HepG2 (cell line): ENCODE measurements around the gene GRIK4. TPM values are rescaled to one million over a fixed set of nuclear protein-coding genes. Genes with fewer than 3 reads are reported as not detected.

Experiments
- POLR2AphosphoS5 ChIP-seq: IDR thresholded peaks from 2 replicates; pipeline ENCODE4 v1.6.1; 2012; ENCODE audit warnings: low read depth, low read length
- SALL2 ChIP-seq: sonication (generic); formaldehyde crosslinking; IDR thresholded peaks from 2 replicates; pipeline ENCODE4 v1.8.1; 2023; ENCODE audit warnings: mild to moderate bottlenecking, missing genetic modification reagents, inconsistent platforms
- SAP130 ChIP-seq: IDR thresholded peaks from 2 replicates; pipeline ENCODE4 v1.6.1; 2016; ENCODE audit warnings: low read depth
- SNAI1 ChIP-seq: sonication (generic); formaldehyde crosslinking; IDR thresholded peaks from 2 replicates; pipeline ENCODE4 v1.5.0; 2020; ENCODE audit warnings: mild to moderate bottlenecking, missing genetic modification reagents, borderline replicate concordance
- SRSF1 ChIP-seq: fragments of 200-400 bp; formaldehyde crosslinking; optimal IDR thresholded peaks from 2 replicates; pipeline ENCODE3; 2017; ENCODE audit warnings: mild to moderate bottlenecking, low read depth, low read length, moderate library complexity
- TARDBP ChIP-seq: sonication (generic); formaldehyde crosslinking; IDR thresholded peaks from 2 replicates; pipeline ENCODE4 v1.8.0; 2022; ENCODE audit warnings: mild to moderate bottlenecking, missing genetic modification reagents
- ZNF543 ChIP-seq: sonication (generic); formaldehyde crosslinking; IDR thresholded peaks from 2 replicates; pipeline ENCODE4 v1.4.0; 2020; ENCODE audit warnings: mild to moderate bottlenecking, missing genetic modification reagents
- ZNF780A ChIP-seq: sonication (generic); formaldehyde crosslinking; IDR thresholded peaks from 2 replicates; pipeline ENCODE4 v1.8.0; 2022; ENCODE audit warnings: mild to moderate bottlenecking, missing genetic modification reagents, moderate library complexity
- ZNF782 ChIP-seq: sonication (generic); formaldehyde crosslinking; IDR thresholded peaks from 2 replicates; pipeline ENCODE4 v1.4.0; 2020; ENCODE audit warnings: missing genetic modification reagents, mild to moderate bottlenecking, borderline replicate concordance
- polyA plus RNA-seq, 8 experiments: library from polyadenylated mRNA; depleted of rRNA in 3 of 8; stranded (reverse) in 7 of 8; unstranded in 1 of 8; fragments of >200 nt; fragmentation: Illumina TruSeq in 4 of 8; extraction: Trizol in 4 of 8; gene quantifications; 2 replicates each; pipeline versions ENCODE4 v1.2.1 to v1.2.3, GENCODE V29; 2011 to 2016; ENCODE audit warnings: low read depth in 4 of 8, missing spikeins in 1 of 8, mixed read lengths in 1 of 8; ENCODE audit not compliant: insufficient read depth in 1 of 8
- total RNA-seq, 5 experiments: library from RNA; depleted of rRNA; stranded (reverse); fragments of >200 nt; fragmentation: Illumina TruSeq; extraction: Trizol; gene quantifications; 2 replicates each; pipeline ENCODE4 v1.2.3, GENCODE V29; 2016; ENCODE audit warnings: low read depth in 1 of 5
- TF ChIP-seq, protein P1 (sequence below): sonication (generic); formaldehyde crosslinking; IDR thresholded peaks from 2 replicates; pipeline ENCODE4 v1.5.0; 2020; ENCODE audit warnings: missing genetic modification reagents
- TF ChIP-seq, protein P2 (sequence below): IDR thresholded peaks from 2 replicates; pipeline ENCODE4 v1.6.1; 2016; ENCODE audit warnings: low read depth, missing genetic modification reagents, missing compliant biosample characterization
- TF ChIP-seq, protein P3 (sequence below): IDR thresholded peaks from 2 replicates; pipeline ENCODE4 v1.6.1; 2016; ENCODE audit warnings: mild to moderate bottlenecking
- TF ChIP-seq, protein P4 (sequence below): sonication (generic); formaldehyde crosslinking; IDR thresholded peaks from 2 replicates; pipeline ENCODE4 v1.5.0; 2020; ENCODE audit warnings: mild to moderate bottlenecking, missing genetic modification reagents, borderline replicate concordance
- TF ChIP-seq, protein P5 (sequence below): fragments of 450-650 bp; IDR thresholded peaks from 2 replicates; pipeline ENCODE4 v1.6.1; 2016

Gene GRIK4
- total and polyA plus RNA-seq, 2 of the 13 experiments (the other 11 are each of a cell fraction or from before 2014, with no cell fraction given): 0.04 to 0.07 TPM

DNA sequence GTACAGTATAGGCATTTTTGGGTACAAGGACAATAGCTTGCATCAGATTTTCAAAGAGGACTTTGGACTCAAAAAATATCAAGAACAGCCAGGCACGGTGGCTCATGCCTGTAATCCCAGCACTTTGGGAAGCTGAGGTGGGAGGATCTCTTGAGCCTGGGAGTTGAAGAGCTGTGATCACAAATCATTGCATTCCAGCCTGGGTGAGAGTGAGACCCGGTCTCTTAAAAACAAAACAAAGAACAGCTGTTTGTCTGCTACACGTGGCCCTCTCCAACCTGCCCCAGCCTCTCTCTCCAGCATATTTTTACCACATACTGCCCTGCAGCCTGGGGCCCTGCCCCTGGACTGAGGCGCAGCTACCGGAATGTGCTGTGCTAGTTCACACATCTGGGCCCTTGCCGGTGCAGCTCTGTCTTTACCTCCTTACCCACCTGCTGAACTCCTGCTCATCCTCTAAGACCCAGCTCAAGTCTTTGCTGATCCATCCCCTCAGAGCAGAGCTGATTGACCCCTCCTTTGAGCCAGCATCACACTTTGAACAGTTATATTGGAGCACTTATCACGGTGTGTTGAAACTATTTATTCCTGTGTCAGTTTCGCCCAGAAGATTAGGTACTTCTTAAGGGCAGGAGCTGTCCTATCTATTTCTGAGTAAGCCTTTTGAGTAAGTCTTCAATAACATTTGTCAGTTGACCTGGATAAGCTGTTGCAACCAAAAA is 29.4 kb downstream of the GRIK4 start (continued):
- TF ChIP-seq, protein P1, sequence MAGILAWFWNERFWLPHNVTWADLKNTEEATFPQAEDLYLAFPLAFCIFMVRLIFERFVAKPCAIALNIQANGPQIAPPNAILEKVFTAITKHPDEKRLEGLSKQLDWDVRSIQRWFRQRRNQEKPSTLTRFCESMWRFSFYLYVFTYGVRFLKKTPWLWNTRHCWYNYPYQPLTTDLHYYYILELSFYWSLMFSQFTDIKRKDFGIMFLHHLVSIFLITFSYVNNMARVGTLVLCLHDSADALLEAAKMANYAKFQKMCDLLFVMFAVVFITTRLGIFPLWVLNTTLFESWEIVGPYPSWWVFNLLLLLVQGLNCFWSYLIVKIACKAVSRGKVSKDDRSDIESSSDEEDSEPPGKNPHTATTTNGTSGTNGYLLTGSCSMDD: no peak
- TF ChIP-seq ZNF782 (CRISPR knock-in tag): no peak
- TF ChIP-seq, protein P2, sequence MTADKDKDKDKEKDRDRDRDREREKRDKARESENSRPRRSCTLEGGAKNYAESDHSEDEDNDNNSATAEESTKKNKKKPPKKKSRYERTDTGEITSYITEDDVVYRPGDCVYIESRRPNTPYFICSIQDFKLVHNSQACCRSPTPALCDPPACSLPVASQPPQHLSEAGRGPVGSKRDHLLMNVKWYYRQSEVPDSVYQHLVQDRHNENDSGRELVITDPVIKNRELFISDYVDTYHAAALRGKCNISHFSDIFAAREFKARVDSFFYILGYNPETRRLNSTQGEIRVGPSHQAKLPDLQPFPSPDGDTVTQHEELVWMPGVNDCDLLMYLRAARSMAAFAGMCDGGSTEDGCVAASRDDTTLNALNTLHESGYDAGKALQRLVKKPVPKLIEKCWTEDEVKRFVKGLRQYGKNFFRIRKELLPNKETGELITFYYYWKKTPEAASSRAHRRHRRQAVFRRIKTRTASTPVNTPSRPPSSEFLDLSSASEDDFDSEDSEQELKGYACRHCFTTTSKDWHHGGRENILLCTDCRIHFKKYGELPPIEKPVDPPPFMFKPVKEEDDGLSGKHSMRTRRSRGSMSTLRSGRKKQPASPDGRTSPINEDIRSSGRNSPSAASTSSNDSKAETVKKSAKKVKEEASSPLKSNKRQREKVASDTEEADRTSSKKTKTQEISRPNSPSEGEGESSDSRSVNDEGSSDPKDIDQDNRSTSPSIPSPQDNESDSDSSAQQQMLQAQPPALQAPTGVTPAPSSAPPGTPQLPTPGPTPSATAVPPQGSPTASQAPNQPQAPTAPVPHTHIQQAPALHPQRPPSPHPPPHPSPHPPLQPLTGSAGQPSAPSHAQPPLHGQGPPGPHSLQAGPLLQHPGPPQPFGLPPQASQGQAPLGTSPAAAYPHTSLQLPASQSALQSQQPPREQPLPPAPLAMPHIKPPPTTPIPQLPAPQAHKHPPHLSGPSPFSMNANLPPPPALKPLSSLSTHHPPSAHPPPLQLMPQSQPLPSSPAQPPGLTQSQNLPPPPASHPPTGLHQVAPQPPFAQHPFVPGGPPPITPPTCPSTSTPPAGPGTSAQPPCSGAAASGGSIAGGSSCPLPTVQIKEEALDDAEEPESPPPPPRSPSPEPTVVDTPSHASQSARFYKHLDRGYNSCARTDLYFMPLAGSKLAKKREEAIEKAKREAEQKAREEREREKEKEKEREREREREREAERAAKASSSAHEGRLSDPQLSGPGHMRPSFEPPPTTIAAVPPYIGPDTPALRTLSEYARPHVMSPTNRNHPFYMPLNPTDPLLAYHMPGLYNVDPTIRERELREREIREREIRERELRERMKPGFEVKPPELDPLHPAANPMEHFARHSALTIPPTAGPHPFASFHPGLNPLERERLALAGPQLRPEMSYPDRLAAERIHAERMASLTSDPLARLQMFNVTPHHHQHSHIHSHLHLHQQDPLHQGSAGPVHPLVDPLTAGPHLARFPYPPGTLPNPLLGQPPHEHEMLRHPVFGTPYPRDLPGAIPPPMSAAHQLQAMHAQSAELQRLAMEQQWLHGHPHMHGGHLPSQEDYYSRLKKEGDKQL: no peak
- TF ChIP-seq, protein P3, sequence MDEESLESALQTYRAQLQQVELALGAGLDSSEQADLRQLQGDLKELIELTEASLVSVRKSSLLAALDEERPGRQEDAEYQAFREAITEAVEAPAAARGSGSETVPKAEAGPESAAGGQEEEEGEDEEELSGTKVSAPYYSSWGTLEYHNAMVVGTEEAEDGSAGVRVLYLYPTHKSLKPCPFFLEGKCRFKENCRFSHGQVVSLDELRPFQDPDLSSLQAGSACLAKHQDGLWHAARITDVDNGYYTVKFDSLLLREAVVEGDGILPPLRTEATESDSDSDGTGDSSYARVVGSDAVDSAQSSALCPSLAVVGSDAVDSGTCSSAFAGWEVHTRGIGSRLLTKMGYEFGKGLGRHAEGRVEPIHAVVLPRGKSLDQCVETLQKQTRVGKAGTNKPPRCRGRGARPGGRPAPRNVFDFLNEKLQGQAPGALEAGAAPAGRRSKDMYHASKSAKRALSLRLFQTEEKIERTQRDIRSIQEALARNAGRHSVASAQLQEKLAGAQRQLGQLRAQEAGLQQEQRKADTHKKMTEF (CRISPR knock-in tag): no peak
- TF ChIP-seq ZNF543 (CRISPR knock-in tag): no peak
- no peak for TF ChIP-seq TARDBP (CRISPR knock-in tag)
- TF ChIP-seq POLR2AphosphoS5: no peak
- no peak for TF ChIP-seq SNAI1 (CRISPR knock-in tag)
- TF ChIP-seq, protein P4, sequence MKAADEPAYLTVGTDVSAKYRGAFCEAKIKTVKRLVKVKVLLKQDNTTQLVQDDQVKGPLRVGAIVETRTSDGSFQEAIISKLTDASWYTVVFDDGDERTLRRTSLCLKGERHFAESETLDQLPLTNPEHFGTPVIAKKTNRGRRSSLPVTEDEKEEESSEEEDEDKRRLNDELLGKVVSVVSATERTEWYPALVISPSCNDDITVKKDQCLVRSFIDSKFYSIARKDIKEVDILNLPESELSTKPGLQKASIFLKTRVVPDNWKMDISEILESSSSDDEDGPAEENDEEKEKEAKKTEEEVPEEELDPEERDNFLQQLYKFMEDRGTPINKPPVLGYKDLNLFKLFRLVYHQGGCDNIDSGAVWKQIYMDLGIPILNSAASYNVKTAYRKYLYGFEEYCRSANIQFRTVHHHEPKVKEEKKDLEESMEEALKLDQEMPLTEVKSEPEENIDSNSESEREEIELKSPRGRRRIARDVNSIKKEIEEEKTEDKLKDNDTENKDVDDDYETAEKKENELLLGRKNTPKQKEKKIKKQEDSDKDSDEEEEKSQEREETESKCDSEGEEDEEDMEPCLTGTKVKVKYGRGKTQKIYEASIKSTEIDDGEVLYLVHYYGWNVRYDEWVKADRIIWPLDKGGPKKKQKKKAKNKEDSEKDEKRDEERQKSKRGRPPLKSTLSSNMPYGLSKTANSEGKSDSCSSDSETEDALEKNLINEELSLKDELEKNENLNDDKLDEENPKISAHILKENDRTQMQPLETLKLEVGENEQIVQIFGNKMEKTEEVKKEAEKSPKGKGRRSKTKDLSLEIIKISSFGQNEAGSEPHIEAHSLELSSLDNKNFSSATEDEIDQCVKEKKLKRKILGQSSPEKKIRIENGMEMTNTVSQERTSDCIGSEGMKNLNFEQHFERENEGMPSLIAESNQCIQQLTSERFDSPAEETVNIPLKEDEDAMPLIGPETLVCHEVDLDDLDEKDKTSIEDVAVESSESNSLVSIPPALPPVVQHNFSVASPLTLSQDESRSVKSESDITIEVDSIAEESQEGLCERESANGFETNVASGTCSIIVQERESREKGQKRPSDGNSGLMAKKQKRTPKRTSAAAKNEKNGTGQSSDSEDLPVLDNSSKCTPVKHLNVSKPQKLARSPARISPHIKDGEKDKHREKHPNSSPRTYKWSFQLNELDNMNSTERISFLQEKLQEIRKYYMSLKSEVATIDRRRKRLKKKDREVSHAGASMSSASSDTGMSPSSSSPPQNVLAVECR (CRISPR knock-in tag): peak; percentile 34; the same call in 1 of the 2 replicates
- TF ChIP-seq, protein P5, sequence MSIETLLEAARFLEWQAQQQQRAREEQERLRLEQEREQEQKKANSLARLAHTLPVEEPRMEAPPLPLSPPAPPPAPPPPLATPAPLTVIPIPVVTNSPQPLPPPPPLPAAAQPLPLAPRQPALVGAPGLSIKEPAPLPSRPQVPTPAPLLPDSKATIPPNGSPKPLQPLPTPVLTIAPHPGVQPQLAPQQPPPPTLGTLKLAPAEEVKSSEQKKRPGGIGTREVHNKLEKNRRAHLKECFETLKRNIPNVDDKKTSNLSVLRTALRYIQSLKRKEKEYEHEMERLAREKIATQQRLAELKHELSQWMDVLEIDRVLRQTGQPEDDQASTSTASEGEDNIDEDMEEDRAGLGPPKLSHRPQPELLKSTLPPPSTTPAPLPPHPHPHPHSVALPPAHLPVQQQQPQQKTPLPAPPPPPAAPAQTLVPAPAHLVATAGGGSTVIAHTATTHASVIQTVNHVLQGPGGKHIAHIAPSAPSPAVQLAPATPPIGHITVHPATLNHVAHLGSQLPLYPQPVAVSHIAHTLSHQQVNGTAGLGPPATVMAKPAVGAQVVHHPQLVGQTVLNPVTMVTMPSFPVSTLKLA: peak; percentile 42
- peak; percentile 71 for TF ChIP-seq SAP130 (CRISPR knock-in tag)
- TF ChIP-seq ZNF780A (CRISPR knock-in tag): no peak
- TF ChIP-seq SALL2 (CRISPR knock-in tag): no peak
- TF ChIP-seq SRSF1: no peak
